RCC 7860 (cell line): Measurements from ENCODE around the gene UBE2QL1.

Experiments used
- DNase-seq: peaks from one replicate; pipeline ENCODE4 v3.0.0-alpha.2; 2015; ENCODE audit warnings: low spot score
- FAIRE-seq: peaks from 2 replicates; lab custom pipeline; 2012; peaks lifted over from hg19 to GRCh38; lab: Jason Lieb, UNC

The UBE2QL1 gene

DNA sequence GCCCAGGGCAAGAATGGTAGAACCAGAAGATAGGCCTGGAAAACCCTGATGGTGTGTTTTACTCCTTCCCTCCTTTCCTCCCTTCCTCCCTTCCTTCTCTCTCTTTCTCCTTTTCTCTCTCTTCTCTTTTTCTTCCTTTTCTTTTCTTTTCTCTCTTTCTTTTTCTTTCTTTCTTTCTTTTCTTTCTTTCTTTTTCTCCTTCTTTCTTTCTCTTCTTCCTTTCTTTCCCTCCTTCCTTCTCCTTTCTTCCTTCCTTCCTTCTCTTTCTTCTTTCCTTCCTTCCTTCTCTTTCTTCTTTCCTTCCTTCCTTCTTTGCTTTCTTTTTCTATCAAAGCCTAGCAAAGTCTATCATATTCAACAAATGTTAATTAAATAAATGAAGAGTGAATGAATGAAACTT, 24.0 kb upstream of the UBE2QL1 start:
- FAIRE-seq = no peak
- no peak for DNase-seq

DNA sequence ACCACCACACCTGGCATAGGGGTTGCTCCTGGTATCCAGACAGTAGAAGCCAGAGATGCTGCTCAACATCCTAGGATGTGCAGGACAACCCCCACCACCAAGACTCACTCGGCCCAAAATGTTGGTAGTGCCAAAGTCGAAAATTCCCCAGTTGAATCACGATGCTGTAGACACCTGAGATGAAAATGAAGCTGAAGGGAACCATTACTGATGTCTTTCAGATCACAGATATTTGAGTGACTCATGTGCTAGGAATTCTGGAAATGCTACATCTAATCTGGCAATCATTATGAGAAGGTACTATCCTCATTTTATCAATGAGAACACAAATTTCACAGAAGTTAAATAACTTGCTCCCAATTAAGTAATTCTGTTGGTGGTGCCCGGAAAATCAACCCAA, 21.0 kb upstream of the UBE2QL1 start:
- no peak for FAIRE-seq
- DNase-seq = peak; percentile 80

DNA sequence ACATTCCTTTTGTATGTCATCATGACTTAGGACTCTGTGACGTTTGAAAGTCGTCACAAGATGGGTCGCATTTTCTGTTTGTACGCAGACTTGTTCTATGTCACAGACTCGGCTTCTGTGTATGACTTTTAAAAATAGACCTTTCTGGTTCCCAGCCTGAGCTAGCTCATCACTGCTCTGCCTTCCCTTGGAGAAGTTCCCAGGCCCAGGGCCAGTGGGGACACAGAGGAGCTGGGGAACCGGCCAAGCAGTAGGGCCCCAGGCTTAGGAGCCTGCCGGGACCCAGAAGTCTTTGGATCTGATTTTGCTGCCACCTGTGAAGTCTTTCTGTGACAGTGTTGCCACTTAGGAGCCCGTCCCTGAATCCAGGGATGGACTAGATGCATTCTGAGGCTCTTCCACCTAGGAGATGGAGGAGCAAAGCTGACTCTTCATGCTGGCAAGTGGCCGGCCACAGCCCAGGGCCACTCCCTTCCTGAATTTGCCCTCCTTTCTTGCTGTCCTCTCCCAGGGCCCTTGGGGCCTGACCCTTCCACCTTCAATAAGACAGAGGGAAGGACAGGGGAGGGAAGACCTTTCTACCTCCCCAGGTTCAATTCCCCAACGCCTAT, 18.1 kb upstream of the UBE2QL1 start:
- FAIRE-seq (no peak), DNase-seq (no peak)

DNA sequence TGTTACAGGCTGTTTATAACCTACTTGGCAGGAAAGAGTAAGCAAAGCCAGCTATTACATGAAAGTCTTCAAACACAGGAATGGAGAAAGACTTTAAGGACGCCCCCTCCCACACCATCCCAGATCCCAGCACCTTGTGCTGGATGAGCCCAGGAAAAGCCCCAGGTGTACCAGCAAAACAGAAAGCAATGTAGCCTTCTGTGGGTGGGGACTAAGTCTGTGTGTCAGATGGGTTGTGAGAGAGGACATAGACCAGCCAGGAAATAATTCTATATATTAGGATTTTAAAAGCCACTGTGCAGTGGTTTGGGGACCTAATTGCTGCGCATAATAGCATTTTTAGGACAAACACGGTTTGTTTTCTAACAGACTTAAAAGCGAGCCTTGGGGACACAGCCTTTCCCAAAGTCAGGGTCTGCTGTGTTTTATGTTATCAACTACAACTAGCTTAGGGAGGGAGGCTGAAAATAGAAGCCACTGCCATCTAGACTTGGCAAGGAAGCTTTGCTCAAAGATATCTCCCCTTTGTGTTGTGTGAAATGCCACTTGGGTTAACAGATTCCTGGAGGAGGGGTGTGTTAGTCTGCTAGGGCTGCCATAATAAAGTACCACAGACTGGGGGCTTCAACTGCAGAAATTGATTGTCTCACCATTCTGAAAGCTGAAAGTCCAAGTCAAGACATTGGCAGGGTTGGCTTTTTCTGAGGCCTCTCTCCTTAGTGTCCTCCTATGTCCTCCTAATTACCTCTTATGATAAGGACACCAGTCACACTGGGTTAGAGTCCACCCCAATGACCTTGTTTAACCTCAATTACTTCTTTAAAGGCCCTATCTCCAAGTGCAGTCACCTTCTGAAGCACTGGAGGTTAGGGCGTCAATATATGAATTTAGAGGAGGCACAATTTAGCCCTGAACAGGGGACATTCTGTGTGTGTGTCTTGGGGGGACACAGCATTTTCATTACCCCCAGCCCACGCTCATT, 17.2 kb upstream of the UBE2QL1 start:
- FAIRE-seq (no peak), DNase-seq (no peak)

DNA sequence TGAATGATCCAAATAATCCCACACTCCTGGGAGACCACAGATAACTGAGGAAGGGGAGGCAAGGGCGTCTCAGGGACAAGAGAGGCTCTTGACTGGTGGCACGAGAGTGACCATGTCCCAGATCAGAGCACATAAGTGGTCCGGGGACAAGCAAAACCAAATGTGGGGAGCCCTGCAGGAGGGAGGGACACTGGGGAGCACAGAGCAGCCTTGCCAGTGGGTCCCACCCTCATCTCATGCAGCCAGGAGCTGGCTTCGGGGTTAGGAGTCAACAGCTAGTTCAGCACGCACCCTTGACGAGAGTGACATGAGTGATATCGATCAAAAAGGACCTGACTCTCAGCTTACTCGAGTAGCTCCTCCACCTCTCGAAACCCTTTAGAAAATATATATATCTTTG, 16.5 kb upstream of the UBE2QL1 start:
- DNase-seq (no peak), FAIRE-seq (no peak)

DNA sequence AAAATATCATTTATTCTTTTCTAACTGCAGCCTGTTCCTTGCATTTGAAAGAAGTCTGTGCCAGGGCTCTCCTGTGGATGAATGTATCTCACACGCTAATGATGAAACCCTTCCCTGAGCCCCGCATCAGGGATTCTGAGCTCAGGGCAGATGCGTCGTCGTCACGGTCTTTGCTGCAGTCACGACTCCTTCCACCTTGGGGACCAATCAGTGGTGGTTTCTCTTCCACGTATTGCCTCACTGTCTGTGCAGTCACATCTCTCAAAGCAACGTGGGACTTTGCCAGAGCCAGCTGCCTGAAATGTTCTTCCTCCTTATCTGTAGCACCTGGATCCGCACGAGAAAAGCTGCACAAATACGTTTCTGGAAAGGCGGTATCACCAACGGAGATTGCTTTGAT, 13.9 kb upstream of the UBE2QL1 start:
- FAIRE-seq = no peak
- DNase-seq = no peak

DNA sequence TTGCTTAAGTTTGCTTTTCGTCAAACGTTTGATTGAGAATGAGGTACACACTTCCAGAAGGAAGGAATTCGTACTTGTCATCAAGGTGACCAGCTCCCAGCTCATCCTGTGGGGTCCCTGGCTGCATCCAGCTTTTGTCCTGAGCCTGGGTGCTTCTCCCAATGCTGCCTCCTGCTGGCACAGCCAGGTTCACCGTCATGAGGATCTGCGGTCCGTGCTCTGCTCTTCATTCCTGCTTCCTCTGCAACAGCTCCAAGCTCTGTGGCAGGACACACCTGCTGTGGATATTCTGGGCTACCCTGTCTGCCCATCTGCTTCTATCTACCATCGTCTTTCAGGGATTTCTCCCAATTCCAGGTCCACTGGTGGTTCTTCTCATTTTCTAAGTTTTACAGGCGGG, 13.3 kb upstream of the UBE2QL1 start:
- DNase-seq (no peak), FAIRE-seq (no peak)

DNA sequence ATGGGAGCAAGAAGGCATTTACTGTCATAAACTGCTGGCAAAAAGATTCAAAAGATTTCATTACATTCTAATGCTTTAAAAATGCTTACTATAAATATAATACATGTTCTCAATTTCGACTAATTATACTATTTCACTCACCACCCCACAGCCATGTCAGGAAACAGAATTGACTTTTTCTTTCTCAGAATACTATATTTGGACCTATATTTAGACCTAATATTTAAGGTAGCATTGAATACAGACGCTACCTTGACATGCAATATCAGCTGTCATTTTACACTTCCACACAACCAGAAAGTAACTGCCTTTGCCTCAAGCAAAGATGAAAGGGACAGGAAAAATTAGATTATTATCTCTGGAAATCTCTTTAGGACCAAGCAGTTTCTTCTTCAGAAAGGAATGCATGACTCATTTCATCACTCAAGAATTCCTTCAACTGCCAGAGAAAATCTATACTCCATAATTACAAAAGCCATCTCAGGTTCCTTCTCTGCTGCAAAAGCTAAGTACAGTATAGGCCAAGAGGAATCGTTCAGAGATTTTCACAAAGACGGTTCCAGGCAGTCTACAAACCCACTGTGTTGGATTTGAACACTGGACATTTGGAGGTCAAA, 11.8 kb upstream of the UBE2QL1 start:
- FAIRE-seq = no peak
- peak; percentile 55 for DNase-seq

DNA sequence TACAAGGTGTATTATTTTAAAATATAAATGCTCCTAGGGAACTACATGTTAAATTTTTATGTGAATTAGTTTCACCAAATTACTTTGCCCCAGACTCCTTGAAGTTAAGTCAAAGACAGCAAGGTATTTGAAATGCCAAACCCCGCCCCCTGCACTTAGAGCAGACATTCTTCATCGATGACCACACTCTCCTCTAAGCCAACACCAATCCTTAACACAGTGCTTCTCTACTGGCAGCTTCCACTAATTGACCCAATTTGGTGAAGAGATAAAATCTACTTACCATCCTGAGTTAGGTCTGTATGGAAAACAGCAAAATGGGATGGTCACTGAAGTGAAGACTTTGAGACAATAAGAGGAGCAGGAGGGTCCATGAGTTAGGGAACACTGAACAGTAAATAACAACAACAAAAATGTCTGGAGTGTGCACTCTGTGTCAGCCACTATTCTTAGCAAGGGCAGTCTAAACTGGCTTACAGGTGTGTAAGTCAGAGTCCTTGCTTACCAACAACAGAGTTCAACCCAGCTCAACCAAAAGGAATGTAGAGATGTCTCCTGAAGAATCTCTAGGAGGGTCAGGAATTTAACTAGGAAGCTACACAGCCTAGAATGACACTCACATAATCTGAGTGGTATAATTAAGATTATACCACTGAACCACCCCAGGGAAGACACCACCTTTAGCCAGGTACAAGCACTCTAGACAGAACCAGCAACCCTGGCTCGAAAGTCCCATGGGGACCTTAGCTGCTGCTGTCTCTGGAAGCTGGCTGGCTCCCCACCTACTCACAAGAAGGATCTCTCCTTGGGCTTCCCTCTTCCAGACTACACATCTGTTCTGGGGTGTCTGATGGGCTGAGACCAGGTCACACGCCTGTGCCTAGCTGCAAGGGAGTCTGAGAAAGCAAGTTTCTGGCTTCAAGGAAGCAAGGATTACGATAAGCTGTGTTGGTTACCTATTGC, 8.8 kb upstream of the UBE2QL1 start:
- DNase-seq (peak; percentile 28), FAIRE-seq (no peak)

DNA sequence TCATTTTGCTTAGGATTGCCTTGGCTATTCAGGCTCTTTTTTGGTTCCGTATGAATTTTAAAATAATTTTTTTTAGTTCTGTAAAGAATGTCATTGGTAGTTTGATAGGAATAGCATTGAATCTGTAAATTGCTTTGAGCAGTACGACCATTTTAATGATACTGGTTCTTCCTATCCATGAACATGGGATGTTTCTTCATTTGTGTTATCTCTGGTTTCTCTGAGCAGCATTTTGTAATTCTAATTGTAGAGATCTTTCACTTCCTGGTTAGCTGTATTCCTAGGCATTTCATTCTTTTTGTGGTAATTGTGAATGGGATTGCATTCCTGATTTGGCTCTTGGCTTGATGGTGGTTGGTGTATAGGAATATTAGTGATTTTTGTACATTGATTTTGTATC, 6.3 kb upstream of the UBE2QL1 start:
- no peak for DNase-seq
- no peak for FAIRE-seq

DNA sequence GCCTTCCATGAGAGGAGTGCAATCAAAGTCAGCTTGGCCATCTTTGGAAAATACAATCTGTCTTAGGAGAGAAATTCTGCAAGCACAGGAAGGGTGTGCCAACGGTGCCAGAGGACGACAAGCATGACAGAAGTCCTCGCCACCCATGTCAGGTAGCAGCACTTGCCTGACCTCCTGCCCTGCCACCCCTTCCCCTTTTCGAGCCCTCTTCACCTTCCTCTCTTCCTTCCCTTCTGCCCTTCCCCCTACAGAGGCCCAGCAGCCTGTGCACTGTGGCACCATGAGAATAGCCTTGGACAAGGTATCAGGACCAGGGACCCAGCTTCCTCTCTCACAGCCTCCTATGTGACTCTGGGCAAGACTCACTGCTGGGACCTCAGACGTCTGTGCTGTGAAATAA, 5.3 kb upstream of the UBE2QL1 start:
- DNase-seq = no peak
- no peak for FAIRE-seq

DNA sequence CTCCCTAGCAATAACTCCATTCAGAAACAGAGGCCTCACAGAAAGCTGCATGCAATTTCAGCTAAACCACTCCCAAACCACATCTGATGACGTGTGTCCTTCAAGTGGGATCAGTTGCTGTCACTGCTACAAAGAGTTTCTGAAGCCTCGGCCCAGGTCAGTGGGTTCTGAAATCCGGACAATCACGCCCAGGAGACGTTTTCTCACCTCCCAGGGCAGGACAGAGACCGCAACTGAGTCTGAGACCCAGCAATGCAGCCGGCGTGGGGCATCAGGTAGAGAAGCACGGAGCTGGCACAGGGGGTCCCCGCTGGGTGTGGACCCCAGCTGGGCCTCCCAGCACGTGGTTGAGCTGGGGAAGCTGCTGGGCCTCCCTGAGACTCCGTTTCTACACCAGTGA, 2.6 kb upstream of the UBE2QL1 start:
- FAIRE-seq (no peak), DNase-seq (no peak)

DNA sequence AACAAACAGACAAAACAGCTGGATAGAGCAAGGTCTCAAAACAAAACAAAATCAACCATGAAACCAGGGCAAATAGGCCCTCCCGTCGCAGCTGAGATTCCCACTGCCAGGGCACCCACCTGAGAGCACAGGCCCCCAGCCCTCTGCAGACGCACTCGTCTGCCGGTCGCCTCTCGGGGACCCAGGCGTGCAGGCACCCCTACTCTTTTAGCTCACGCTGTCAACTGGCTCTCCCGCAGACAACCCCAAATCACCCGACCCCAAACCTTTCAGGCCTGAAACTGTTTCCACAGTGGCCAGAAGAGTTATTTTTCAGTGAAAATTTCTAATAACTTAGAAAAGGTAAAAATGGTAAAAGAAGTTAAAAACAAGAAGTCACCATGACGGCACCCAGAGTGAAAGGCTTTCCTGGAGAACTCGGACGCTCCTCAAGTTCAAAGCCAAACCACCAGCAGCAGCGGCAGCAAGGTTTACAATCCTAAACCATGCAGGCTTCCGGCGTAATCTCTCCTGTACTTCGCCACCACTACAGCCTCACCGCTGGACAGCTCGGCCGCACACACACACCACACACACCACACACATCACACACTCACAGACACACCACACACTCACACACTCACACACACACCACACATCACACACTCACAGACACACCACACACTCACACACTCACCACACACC, 1.9 kb upstream of the UBE2QL1 start:
- DNase-seq = no peak
- no peak for FAIRE-seq

DNA sequence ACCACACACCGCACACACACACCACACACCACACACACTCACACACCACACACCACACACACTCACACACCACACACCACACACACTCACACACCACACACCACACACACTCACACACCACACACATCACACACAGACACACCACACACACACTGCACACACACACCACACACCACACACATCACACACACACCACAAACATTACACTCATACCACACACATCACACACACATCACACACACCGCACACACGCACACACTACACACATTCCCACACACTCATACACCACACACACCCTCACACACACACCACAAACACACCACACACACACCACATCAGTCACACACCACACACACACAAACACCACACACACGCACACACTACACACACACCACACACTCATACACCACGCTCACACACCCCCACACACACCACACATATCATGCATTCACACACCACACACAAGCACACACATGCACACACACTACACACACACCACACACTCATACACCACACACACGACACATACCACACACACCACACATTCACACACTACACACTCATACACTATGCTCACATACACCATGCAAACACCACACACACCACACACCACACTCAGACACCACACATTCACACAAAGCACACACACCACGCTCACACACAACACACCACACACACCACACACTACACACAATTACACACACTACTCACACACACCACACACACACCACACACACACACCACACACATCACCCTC, 1.1 kb upstream of the UBE2QL1 start:
- no peak for FAIRE-seq
- no peak for DNase-seq

DNA sequence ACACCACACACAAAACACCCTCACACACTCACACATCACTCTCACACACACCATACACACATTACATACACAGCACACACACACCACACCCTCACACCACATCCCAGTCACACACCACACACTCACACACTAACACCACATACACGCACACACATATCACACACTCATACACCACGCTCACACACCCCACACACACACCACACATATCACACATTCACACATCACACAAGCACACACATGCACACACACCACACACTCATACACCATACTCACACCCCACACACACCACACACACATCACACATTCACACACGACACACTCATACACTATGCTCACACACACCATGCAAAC, 543 bp upstream of the UBE2QL1 start:
- DNase-seq = no peak
- FAIRE-seq = no peak

DNA sequence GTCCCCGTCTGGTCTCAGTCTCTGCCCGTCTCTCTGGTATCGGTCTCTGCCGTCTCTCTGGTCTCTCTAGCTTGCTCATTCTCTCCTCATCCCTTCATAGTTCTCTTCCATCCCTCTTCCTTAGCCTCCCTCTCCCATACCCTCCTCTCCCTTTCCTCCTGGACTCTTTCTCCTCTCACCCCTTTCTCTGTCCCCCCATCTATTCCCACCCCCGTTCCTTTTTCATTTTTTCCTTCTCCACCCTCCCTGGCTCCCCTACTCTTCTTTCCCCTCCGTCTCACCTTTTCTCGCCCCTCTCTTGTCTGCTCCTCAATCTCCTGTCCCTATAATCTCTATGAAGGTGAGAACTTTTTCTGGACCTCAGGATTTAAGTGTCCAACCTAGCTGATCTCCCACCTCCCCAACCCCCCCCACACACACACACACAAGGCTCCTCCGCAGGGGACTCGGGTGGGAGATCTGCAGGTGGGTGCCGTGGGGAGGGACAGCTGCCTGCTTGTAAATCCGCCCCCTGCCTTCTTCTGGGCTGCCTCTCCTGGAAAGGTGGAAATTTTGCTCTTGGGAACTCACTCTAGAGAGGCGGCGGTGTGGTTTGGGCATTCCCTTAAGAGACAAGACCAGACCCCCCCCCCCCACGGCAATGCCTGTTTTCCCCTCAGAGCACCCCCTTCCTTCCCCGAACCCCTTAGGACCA, 953 bp downstream of the UBE2QL1 start:
- DNase-seq (no peak), FAIRE-seq (no peak)

DNA sequence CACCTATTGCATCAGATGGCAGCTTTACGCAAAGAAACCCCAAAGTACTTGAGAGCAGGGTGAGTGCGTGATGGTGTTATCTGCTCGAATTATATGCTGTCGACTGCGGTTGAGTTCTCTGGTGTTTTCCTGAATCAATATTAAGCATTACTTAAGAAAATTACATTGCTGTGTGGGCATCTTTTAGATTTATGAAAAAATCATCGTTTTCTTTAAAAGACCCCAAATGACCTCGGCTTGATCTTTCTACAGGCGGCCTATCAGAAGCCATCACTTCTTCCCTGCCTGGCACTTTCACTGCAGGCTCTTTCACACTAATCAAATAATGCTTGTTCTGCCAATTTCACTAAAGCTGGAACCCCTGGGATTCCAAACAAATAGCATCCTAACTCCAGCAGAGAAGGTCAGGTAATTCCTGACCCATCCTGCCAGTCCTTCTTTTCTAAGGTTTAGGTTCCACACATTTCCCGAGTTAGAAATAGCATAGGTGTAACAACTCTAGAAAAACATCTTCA, 1.7 kb downstream of the UBE2QL1 start:
- FAIRE-seq (no peak), DNase-seq (no peak)

DNA sequence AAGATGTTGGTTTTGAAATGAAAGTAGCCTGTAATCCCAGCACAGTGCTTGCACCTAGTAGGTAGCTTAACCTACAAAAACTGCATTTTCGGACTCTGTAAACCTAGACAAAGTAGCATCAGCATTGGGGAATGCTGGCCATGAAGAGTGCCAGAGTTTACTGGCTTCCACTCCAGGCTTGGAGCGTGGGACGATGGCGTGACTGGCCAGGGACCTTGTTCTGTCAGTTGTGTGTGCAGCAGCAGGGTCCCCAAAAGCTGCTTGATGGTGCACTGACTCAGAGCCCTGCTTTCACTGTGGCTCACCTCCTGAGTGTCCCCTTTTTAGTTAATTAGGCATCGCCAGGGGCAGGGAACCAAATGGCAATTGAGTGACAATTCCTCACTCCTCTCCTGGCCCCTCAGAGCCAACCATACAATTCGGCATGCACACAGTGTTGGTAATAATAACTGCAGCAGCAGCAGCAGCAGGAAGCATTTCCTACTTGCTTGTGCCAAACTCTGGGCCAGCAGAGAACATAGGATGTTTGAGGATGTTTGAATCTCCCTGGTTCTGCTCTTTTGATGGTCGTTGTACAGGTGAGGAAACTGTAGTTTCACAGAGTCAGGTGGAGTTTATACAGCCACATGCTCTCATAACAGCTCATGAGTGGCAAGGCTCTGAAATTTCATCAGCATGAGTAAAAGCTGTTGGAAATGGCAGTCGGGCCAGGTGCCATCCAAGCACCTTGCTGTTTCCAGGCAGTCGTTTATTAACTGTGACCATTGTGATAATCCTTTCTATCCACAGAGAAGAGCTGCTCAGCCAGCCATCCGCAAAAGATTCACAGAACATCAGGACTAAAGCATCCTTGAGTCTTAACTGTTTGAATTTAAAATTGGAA, 4.2 kb downstream of the UBE2QL1 start:
- DNase-seq (no peak), FAIRE-seq (no peak)
